Type B pancreatic cell (in vitro differentiated cells): Measurements from ENCODE around the gene TGIF1. TPM values are rescaled to one million over a fixed set of nuclear protein-coding genes. Genes with fewer than 3 reads are reported as not detected.
"Not testable (repeated sequence)": the region's sequence is repeated elsewhere in the genome, so short reads cannot be mapped to it uniquely, and the experiment has no call there.

Experiments used
- DNase-seq: peaks from one replicate; pipeline ENCODE4 v3.0.0; 2021; ENCODE audit warnings: mixed read lengths; ENCODE audit not compliant: unreplicated experiment; ENCODE audit errors: extremely low spot score
- H3K27ac Mint-ChIP-seq: 2 replicates; pipeline ENCODE4 v1.8.0; 2021; ENCODE audit warnings: mild to moderate bottlenecking, mixed read lengths
- H3K27me3 Mint-ChIP-seq: 2 replicates; pipeline ENCODE4 v1.8.0; 2021; ENCODE audit warnings: mixed read lengths
- H3K36me3 Mint-ChIP-seq: 2 replicates; pipeline ENCODE4 v1.8.0; 2021; ENCODE audit warnings: mixed read lengths
- H3K4me1 Mint-ChIP-seq: one replicate; pipeline ENCODE4 v1.8.0; 2021; ENCODE audit warnings: mixed read lengths; ENCODE audit not compliant: unreplicated experiment
- H3K4me3 Mint-ChIP-seq: 2 replicates; pipeline ENCODE4 v1.8.0; 2021; ENCODE audit warnings: mild to moderate bottlenecking, mixed read lengths
- H3K9me3 Mint-ChIP-seq: 2 replicates; pipeline ENCODE4 v1.8.0; 2021; ENCODE audit warnings: mixed read lengths
- total RNA-seq: library from RNA; stranded (reverse); gene quantifications from 2 replicates; pipeline ENCODE4 v1.2.1, GENCODE V29; 2021; ENCODE audit warnings: low replicate concordance
- TF ChIP-seq, protein P1 (sequence below): fragments of 200-600 bp; sonication (generic); conservative IDR thresholded peaks from 2 replicates; pipeline ENCODE4 v1.5.0; 2021; ENCODE audit warnings: antibody characterized with exemption, mild to moderate bottlenecking

TGIF1 gene
- total RNA-seq, 1 donor from 2014 or later, result 80.7 TPM

DNA sequence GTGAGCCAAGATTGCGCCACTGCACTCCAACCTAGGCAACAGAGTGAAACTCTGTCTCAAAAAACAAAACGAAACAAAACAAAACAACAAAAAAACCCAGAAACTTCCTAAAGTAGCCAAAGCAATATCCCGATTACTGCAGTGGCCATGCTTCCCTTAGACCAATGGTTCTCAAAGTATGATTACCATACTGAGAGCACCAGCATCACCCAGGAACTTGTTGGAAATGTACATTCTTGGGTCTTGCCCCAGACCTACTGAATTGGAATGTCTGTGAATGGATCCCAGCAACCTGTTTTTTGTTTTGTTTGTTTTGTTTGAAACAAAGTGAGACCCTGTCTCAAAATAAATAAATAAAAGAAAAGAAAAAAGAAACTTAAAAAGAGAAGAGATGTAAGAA is 41.9 kb upstream of the TGIF1 start:
- Mint-ChIP-seq H3K27ac (no peak overlapping the region), H3K4me3 (no peak overlapping the region), H3K4me1 (no peaks in the 10 kb centered on the region), H3K36me3 (no peaks in the 10 kb centered on the region), H3K9me3 (peaks cover 6% of the 10 kb centered on the region), H3K27me3 (no peaks in the 10 kb centered on the region)
- DNase-seq, result no peak
- TF ChIP-seq, protein P1, sequence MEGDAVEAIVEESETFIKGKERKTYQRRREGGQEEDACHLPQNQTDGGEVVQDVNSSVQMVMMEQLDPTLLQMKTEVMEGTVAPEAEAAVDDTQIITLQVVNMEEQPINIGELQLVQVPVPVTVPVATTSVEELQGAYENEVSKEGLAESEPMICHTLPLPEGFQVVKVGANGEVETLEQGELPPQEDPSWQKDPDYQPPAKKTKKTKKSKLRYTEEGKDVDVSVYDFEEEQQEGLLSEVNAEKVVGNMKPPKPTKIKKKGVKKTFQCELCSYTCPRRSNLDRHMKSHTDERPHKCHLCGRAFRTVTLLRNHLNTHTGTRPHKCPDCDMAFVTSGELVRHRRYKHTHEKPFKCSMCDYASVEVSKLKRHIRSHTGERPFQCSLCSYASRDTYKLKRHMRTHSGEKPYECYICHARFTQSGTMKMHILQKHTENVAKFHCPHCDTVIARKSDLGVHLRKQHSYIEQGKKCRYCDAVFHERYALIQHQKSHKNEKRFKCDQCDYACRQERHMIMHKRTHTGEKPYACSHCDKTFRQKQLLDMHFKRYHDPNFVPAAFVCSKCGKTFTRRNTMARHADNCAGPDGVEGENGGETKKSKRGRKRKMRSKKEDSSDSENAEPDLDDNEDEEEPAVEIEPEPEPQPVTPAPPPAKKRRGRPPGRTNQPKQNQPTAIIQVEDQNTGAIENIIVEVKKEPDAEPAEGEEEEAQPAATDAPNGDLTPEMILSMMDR, result no peak

DNA sequence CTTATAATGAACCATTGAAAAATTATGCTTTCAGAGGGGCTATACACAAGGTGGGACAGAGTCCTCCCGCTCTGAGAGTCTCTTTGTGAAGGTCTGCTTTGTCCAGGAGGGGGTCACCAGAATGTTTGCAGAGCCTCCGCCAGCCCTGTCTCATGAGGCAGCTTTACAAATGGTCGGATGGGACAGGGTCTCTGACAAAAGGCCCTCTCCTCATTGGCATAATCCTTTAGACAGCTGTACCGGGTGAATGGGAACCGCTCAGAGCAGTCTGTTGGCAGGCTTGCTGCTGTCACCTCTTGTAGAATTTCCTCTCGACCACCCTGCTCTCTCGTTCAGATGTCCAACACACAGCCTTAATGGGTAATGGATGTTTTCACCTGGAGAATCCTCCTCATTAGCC is 40.2 kb upstream of the TGIF1 start:
- H3K27me3 Mint-ChIP-seq, result no peaks in the 10 kb centered on the region
- TF ChIP-seq, protein P1, result no peak
- H3K4me1 Mint-ChIP-seq, result no peaks in the 10 kb centered on the region
- H3K36me3 Mint-ChIP-seq, result no peaks in the 10 kb centered on the region
- peaks cover 6% of the 10 kb centered on the region for H3K9me3 Mint-ChIP-seq
- no peak overlapping the region for H3K4me3 Mint-ChIP-seq
- H3K27ac Mint-ChIP-seq, result no peak overlapping the region
- DNase-seq, result no peak

DNA sequence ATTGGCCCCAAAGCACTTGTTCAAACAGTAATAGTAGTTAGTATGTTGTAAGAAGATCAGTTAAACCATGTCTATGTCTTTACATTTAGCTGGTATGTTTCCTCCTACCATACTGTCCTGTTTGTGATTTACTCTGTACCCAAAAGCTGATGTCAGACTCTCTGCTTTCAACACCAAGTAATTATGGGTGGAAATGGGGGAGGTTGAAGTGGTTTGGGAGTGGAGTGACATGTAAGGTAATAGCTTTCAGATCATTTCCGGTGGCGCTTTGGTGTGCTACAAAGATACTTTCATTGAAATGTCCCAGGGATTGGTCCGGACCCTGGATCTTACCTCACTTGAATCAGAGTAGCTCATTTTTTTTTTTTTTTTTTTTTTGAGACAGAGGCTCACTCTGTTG is 39.7 kb upstream of the TGIF1 start:
- H3K4me1 Mint-ChIP-seq, result no peaks in the 10 kb centered on the region
- H3K4me3 Mint-ChIP-seq, result no peak overlapping the region
- no peak for DNase-seq
- no peaks in the 10 kb centered on the region for H3K36me3 Mint-ChIP-seq
- H3K27me3 Mint-ChIP-seq, result no peaks in the 10 kb centered on the region
- TF ChIP-seq, protein P1, result no peak
- peaks cover 4% of the 10 kb centered on the region for H3K9me3 Mint-ChIP-seq
- no peak overlapping the region for H3K27ac Mint-ChIP-seq

DNA sequence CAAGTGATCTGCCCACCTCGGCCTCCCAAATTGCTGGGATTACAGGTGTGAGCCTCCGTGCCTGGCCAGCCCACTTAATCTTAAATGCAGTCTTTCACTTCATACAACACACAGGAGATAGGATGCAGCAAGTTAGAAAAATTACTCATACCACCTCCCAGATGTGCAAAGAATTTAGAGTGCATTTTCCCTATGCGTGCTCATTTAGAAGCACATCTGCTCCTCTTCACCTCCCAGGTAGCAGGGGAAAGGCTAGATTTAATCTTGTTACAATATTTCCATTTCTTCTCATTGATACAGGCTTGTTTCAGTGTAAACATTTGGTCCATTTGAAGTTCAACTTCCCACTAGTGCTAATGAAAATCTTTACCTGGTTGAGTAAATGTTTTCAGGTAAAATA is 39.1 kb upstream of the TGIF1 start:
- not testable (repeated sequence) for H3K36me3 Mint-ChIP-seq, DNase-seq, H3K27me3 Mint-ChIP-seq, H3K4me1 Mint-ChIP-seq, H3K27ac Mint-ChIP-seq, H3K4me3 Mint-ChIP-seq, H3K9me3 Mint-ChIP-seq

DNA sequence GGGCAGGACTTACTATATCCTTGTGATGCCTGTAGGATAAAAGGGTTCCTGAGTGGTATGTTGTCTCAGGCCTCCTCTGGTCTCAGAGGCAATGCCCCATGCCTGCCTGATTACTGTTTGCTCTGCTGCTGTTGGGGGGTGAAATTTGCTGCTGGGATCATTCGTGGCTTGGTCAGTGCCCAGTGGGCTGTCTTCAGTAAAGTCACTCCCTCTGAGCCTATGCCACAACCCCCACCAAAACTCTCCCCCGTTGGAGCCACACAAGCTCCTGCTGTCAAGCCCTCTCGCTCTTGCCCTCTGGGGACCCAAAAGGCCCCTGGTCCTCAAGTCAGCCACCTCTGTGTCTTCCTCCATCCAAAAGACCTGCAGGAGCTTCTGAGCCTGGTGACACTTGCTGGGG is 38.6 kb upstream of the TGIF1 start:
- no peak overlapping the region for H3K4me3 Mint-ChIP-seq
- no peaks in the 10 kb centered on the region for H3K36me3 Mint-ChIP-seq
- TF ChIP-seq, protein P1, result no peak
- no peak for DNase-seq
- H3K4me1 Mint-ChIP-seq, result no peaks in the 10 kb centered on the region
- no peak overlapping the region for H3K27ac Mint-ChIP-seq
- no peaks in the 10 kb centered on the region for H3K9me3 Mint-ChIP-seq
- H3K27me3 Mint-ChIP-seq, result no peaks in the 10 kb centered on the region

DNA sequence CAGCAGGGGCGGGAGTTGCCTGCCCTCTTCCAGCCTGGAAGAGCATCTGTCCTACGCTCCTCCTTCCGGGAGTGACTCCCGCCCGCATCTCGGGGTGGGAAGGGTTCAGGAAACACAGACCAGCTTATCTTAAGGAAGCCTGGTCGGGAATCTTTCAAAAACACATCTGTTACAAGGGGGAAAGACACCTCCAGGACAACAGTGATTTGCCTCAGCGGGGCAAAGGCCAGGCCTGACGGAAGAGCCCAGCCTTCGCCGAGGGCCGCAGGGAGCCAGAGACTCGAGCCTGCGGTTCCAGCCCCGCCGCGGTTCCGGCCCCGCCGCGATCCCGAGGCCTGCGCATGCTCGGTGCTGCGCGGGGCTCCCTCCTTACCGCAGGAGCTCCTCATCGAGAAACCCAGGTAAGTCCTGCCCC is 38.1 kb upstream of the TGIF1 start:
- Mint-ChIP-seq H3K27me3 (no peaks in the 10 kb centered on the region), H3K36me3 (no peaks in the 10 kb centered on the region), H3K27ac (no peak overlapping the region), H3K4me1 (no peaks in the 10 kb centered on the region), H3K9me3 (no peaks in the 10 kb centered on the region), H3K4me3 (no peak overlapping the region)
- no peak for DNase-seq
- TF ChIP-seq, protein P1, result no peak

DNA sequence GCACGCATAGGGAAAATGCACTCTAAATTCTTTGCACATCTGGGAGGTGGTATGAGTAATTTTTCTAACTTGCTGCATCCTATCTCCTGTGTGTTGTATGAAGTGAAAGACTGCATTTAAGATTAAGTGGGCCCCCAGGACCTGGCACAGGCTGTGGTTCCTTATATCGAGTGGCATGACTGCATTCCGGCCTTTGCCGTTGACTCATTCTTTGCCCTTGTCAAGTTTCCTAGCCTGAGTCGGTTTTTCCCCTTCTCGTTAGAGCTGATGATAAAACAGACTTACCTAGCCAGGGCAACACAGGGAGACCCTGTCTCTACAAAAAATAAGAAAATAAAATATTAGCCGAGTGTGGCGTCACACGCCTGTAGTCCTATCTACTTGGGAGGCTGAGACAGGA is 37.4 kb upstream of the TGIF1 start:
- not testable (repeated sequence) for H3K9me3 Mint-ChIP-seq, H3K27me3 Mint-ChIP-seq, H3K4me1 Mint-ChIP-seq, DNase-seq, H3K36me3 Mint-ChIP-seq, H3K4me3 Mint-ChIP-seq, H3K27ac Mint-ChIP-seq
